HG03442 (cell line): ENCODE measurements around the gene ZFYVE21.

Experiments
- ATAC-seq: cut with Tn5 transposase; IDR thresholded peaks from one replicate; pipeline ENCODE4 v1.9.1; 2021; ENCODE audit warnings: mild to moderate bottlenecking, moderate library complexity; ENCODE audit not compliant: unreplicated experiment

Gene ZFYVE21

GRCh38 chr14:103704708-103705107, 10.9 kb upstream of the ZFYVE21 start:
- no peak for ATAC-seq

GRCh38 chr14:103705118-103705503, 10.5 kb upstream of the ZFYVE21 start:
- no peak for ATAC-seq

GRCh38 chr14:103705504-103706284, 9.9 kb upstream of the ZFYVE21 start:
- ATAC-seq, result no peak

- no peak for ATAC-seq
Measured at GRCh38 chr14:103706551-103707328, 8.9 kb upstream of the ZFYVE21 start.

- ATAC-seq, result no peak
Measured at GRCh38 chr14:103707329-103708263, 8.0 kb upstream of the ZFYVE21 start.

- ATAC-seq, result no peak
Measured at GRCh38 chr14:103708750-103709187, 6.8 kb upstream of the ZFYVE21 start.

- no peak for ATAC-seq
Measured at GRCh38 chr14:103709814-103710213, 5.8 kb upstream of the ZFYVE21 start.

- no peak for ATAC-seq
Measured at GRCh38 chr14:103710771-103711377, 4.7 kb upstream of the ZFYVE21 start.

- no peak for ATAC-seq
Measured at GRCh38 chr14:103711516-103712431, 3.8 kb upstream of the ZFYVE21 start.

- no peak for ATAC-seq
Measured at GRCh38 chr14:103712633-103713247, 2.9 kb upstream of the ZFYVE21 start.

- no peak for ATAC-seq
Measured at GRCh38 chr14:103713304-103714062, 2.1 kb upstream of the ZFYVE21 start.

GRCh38 chr14:103714063-103714724, 1.4 kb upstream of the ZFYVE21 start:
- ATAC-seq, result no peak

- no peak for ATAC-seq
Measured at GRCh38 chr14:103716091-103716801, 636 bp downstream of the ZFYVE21 start.

- no peak for ATAC-seq
Measured at GRCh38 chr14:103716899-103717411, 1.3 kb downstream of the ZFYVE21 start.

GRCh38 chr14:103718572-103718971, 3.0 kb downstream of the ZFYVE21 start:
- ATAC-seq, result no peak

- no peak for ATAC-seq
Measured at GRCh38 chr14:103719751-103720150, 4.1 kb downstream of the ZFYVE21 start.
